ENCODE results near the gene TMEM101. TPM values are rescaled to one million over a fixed set of nuclear protein-coding genes. Genes with fewer than 3 reads are reported as not detected.

The TMEM101 gene
- total and polyA plus RNA-seq, 8 donors = 29.7 to 49.4 (median 43.4) TPM

DNA sequence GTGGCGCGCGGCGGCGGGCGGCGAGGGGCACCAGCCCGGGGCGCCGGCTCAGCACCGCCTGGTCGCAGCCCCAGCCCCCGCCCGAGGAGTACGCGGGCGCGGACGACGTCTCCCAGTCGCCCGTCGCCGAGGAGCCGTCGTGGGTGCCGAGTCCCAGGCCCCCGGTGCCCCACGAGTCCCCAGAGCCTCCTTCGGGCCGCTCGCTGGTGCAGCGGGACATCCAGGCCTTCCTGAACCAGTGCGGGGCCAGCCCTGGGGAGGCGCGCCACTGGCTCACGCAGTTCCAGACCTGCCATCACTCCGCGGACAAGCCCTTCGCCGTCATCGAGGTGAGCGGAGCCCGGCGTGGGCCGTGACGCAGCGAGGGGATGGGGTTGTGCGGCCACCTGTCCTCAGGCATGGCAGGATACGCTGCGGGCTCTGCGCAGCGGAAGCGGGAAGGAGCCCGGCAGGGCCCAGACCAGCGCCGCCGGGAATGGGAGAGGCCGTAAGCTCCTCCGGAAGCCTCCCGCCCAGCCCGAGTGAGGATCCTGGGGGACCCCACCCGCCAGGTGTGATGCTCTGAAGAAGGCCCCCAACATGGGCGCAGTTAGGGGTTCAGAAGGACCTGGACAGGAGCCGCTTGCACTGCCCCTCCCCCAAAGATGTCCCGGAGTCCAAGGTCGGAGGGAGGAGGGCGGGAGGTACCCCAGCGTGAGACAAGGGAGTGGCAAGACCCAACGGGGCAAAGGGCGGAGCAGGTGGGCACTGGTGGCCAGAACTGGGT, 9.8 kb downstream of the TMEM101 start:
- peak overlapping the region; percentile 32 to 67 for H3K4me3 ChIP-seq
- peak in 1 of 4 donors; percentile 83 for DNase-seq
- H3K4me1 ChIP-seq = peaks cover 26 to 40% of the 10 kb centered on the region in 2 donors
- H3K9me3 ChIP-seq = no peaks in the 10 kb centered on the region
- TF ChIP-seq, protein P1, sequence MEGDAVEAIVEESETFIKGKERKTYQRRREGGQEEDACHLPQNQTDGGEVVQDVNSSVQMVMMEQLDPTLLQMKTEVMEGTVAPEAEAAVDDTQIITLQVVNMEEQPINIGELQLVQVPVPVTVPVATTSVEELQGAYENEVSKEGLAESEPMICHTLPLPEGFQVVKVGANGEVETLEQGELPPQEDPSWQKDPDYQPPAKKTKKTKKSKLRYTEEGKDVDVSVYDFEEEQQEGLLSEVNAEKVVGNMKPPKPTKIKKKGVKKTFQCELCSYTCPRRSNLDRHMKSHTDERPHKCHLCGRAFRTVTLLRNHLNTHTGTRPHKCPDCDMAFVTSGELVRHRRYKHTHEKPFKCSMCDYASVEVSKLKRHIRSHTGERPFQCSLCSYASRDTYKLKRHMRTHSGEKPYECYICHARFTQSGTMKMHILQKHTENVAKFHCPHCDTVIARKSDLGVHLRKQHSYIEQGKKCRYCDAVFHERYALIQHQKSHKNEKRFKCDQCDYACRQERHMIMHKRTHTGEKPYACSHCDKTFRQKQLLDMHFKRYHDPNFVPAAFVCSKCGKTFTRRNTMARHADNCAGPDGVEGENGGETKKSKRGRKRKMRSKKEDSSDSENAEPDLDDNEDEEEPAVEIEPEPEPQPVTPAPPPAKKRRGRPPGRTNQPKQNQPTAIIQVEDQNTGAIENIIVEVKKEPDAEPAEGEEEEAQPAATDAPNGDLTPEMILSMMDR (IDR thresholded peaks at IDR 0.05) = no peak
- peak; percentile 2 for ATAC-seq
- intact Hi-C loops (cut with DNase I) = no loop called here
- H3K27me3 ChIP-seq = peaks cover 22 to 57% of the 10 kb centered on the region in 2 donors
- H3K27ac ChIP-seq = peak overlapping the region in 1 of 2 donors; percentile 62
- peaks cover 0 to 6% of the 10 kb centered on the region in 2 donors for H3K36me3 ChIP-seq

DNA sequence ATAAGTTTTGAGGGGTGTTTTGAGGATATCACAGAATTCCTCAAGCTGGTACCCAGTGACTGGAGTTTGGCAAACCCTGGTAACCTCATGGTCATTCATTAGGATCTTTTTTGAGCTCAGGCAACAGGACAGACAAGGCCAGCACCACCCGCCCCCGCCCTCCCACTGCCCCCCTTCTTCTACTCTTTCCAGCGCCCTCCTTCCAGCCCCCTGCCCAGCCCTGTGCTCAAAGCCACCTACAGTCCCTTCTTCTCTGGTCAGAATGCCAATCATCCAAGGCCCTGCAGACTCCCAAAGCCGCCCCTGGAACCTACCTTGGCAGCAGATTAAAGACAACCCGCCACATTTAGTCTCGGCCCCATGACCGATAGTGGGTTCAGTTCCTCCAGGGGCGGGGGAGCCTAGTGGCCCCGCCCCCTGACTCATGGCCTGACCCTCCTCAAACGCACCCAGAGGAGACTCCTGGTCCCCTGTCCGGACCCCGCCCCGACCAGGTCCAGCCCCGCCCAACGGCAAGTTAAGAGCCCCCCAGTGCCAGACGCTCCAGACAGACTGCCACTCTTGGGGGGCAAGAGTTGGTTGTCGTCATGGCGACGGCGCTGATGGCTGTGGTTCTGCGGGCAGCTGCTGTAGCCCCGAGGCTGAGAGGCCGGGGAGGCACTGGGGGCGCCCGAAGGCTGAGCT, 10.5 kb downstream of the TMEM101 start, which contains the start of gene NAGS:
Gene NAGS, plus strand, starts transcription at position 546 of the 684 bp plus-strand sequence. Its CDS starts 42 bp downstream, at position 588.
- Histone ChIP-seq H3K4me1 (peaks cover 26 to 40% of the 10 kb centered on the region in 2 donors), H3K4me3 (peak within 1 kb of the TSS; percentile 32 to 67), H3K36me3 (no peaks in the 10 kb centered on the region), H3K27ac (peak within 1 kb of the TSS in 1 of 2 donors; percentile 62), H3K27me3 (peaks cover 22 to 57% of the 10 kb centered on the region in 2 donors), H3K9me3 (no peaks in the 10 kb centered on the region)
- TF ChIP-seq, protein P1 (IDR thresholded peaks at IDR 0.05) = no peak
- DNase-seq (peak in 2 of 4 donors; percentile 66 to 85), ATAC-seq (peak; percentile 19)
- intact Hi-C loops (cut with DNase I) = no loop called here

DNA sequence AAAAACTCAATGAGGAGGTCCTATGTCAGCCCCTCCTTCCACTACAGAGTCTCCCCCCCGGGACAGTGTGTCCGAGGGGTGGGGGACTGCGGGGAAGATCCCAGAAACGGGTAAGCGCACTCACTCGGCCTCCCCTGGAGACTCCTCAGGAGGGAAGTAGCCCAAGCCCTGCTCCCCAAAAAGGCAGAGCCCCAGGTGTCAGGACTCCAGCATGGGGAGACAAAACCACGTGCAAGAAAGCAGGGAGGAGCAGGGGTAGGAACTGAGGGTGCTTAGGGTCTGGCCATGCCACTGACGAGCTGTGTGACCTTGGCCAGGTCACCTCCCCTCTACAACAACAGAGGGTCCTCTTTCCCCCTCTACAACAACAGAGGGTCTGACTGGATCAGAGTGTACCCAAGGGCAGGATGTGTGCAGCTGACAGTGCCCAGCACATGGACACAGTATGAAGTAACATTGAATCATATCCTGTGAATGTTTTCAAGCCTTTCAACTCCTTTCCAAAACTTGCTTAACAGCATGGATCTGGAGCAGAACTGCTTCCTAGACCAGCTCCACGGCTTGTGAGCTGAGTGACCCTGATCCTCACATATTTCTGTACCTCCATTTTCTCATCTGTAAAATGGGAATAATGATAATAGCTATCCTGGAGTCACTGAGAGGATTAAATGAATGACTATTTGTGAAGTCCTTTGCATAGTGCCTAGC, 12.5 kb downstream of the TMEM101 start:
- TF ChIP-seq, protein P1 (IDR thresholded peaks at IDR 0.05) = no peak
- Histone ChIP-seq H3K4me3 (no peak overlapping the region), H3K27ac (no peak overlapping the region), H3K4me1 (peaks cover 17 to 26% of the 10 kb centered on the region in 2 donors), H3K27me3 (peaks cover 22 to 49% of the 10 kb centered on the region in 2 donors), H3K9me3 (no peaks in the 10 kb centered on the region), H3K36me3 (no peaks in the 10 kb centered on the region)
- no peak for ATAC-seq
- intact Hi-C loops (cut with DNase I) = no loop called here
- DNase-seq = no peak

DNA sequence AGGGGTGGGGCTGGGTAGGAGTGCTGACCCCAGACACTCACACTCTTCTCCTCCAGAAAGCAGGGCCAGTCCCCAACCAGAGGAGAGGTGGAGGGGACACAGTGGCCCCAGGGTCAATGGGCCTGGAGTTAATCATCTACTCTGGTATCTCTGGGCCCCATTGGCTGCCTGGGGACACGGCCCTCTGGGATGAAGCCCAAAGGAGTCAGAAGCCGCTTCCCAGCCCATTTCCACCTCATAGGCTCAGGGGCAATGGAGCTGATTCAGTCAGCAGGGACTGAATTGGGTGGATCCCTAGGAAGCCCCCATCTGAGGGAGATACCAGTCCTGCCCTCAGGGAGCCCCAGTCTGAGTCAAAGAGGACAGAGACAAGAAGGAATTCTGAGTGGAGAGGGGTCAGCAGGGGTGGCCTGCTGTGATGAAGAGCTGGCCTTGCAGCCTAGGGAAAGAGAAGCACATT, 13.3 kb downstream of the TMEM101 start:
- Histone ChIP-seq H3K36me3 (no peaks in the 10 kb centered on the region), H3K27ac (no peak overlapping the region), H3K9me3 (no peaks in the 10 kb centered on the region), H3K4me3 (no peak overlapping the region), H3K27me3 (peaks cover 22 to 45% of the 10 kb centered on the region in 2 donors), H3K4me1 (peaks cover 15 to 22% of the 10 kb centered on the region in 2 donors)
- DNase-seq (no peak), ATAC-seq (no peak)
- intact Hi-C loops (cut with DNase I) = no loop called here
- TF ChIP-seq, protein P1 (IDR thresholded peaks at IDR 0.05) = no peak
